PC-3 (cell line): ENCODE data around the gene RNF144B. TPM values are rescaled to one million over a fixed set of nuclear protein-coding genes. Genes with fewer than 3 reads are reported as not detected.
A peak's percentile ranks its signal among the peaks of the same experiment; 100 is the strongest.

ENCODE experiments used
- ATAC-seq: fragments of 200-7000 bp; cut with Tn5 transposase; 2 replicates; pipeline ENCODE4 v1.9.1; 2020; ENCODE audit warnings: mild to moderate bottlenecking, moderate library complexity
- BruUV-seq: library from RNA; stranded (reverse); fragments of 400-500 nt; replicated peaks from 2 replicates; lab custom pipeline; 2021; lab: Mats Ljungman, UMichigan
- CTCF ChIA-PET: fragments of 300-600 bp; sonication (Branson Sonifier 250); formaldehyde crosslinking; loops from one replicate; lab custom pipeline; 2022; ENCODE audit warnings: antibody characterized with exemption; lab: Charles Lee
- POLR2A ChIA-PET: fragments of 300-600 bp; sonication (Branson Sonifier 250); formaldehyde crosslinking; loops from one replicate; lab custom pipeline; 2022; ENCODE audit warnings: antibody characterized with exemption; ENCODE audit not compliant: unreplicated experiment; lab: Charles Lee
- DNase-seq: peaks from one replicate; pipeline ENCODE4 v3.0.0-alpha.2; 2015
- H2AFZ ChIP-seq: fragments of 300-600 bp; sonication (generic); 2 replicates; pipeline ENCODE4 v1.6.0; 2016; ENCODE audit warnings: antibody characterized with exemption, low read length
- H3F3A ChIP-seq: fragments of 300-600 bp; sonication (generic); one replicate; pipeline ENCODE4 v1.6.0; 2017; ENCODE audit warnings: antibody characterized with exemption, low read length, control low read depth, mild to moderate bottlenecking; ENCODE audit not compliant: unreplicated experiment
- H3K27ac ChIP-seq: fragments of 300-600 bp; sonication (generic); 2 replicates; pipeline ENCODE4 v1.5.1; 2016; ENCODE audit warnings: mild to moderate bottlenecking, low read length
- H3K27me3 ChIP-seq: fragments of 300-600 bp; sonication (generic); 2 replicates; pipeline ENCODE4 v1.6.1; 2016; ENCODE audit warnings: low read length, mixed read lengths
- H3K36me3 ChIP-seq: fragments of 300-600 bp; sonication (generic); 2 replicates; pipeline ENCODE4 v1.6.1; 2016; ENCODE audit warnings: low read depth, mixed run types, low read length, mixed read lengths
- H3K4me1 ChIP-seq: fragments of 300-600 bp; sonication (generic); 2 replicates; pipeline ENCODE4 v1.5.1; 2016; ENCODE audit warnings: low read length; ENCODE audit not compliant: insufficient read depth
- H3K4me2 ChIP-seq: fragments of 300-600 bp; sonication (generic); 2 replicates; pipeline ENCODE4 v1.6.0; 2016; ENCODE audit warnings: low read length
- H3K4me3 ChIP-seq: fragments of 300-600 bp; sonication (generic); 2 replicates; pipeline ENCODE4 v1.5.1; 2016; ENCODE audit warnings: mild to moderate bottlenecking, low read length, mixed read lengths
- H3K79me2 ChIP-seq: fragments of 300-600 bp; sonication (generic); 2 replicates; pipeline ENCODE4 v1.6.1; 2017; ENCODE audit warnings: low read length, mixed read lengths
- H3K9ac ChIP-seq: fragments of 300-600 bp; sonication (generic); 2 replicates; pipeline ENCODE4 v1.6.0; 2016; ENCODE audit warnings: mild to moderate bottlenecking, low read length
- H3K9me2 ChIP-seq: fragments of 300-600 bp; sonication (generic); replicated peaks from 2 replicates; pipeline ENCODE4 v1.6.1; 2016; ENCODE audit warnings: mixed run types, low read length, mixed read lengths
- H3K9me3 ChIP-seq: fragments of 300-600 bp; sonication (generic); 2 replicates; pipeline ENCODE4 v1.6.1; 2016; ENCODE audit warnings: low read length, mixed read lengths
- H4K20me1 ChIP-seq: fragments of 300-600 bp; sonication (generic); 2 replicates; pipeline ENCODE4 v1.6.1; 2016; ENCODE audit warnings: low read length, mixed read lengths
- EZH2 ChIP-seq: fragments of 300-600 bp; sonication (generic); IDR thresholded peaks from one replicate; pipeline ENCODE4 v1.6.1; 2017; ENCODE audit warnings: antibody characterized with exemption, mild to moderate bottlenecking, low read length; ENCODE audit not compliant: unreplicated experiment
- EZH2phosphoT487 ChIP-seq: fragments of 300-600 bp; sonication (generic); IDR thresholded peaks from 2 replicates; pipeline ENCODE4 v1.6.1; 2018; ENCODE audit warnings: mild to moderate bottlenecking, antibody characterized with exemption, low read length, borderline replicate concordance
- intact Hi-C: fragments of 100-400 bp; cut with micrococcal nuclease; formaldehyde crosslinking; loops from 2 replicates; pipeline ENCODE4 v1.9.0; 2023
- total RNA-seq: library from RNA; depleted of rRNA; stranded (reverse); fragments of >200 nt; gene quantifications from 2 replicates; pipeline ENCODE4 v1.2.3, GENCODE V29; 2014
- TF ChIP-seq, protein P1 (sequence below): fragments of 300-600 bp; sonication (generic); conservative IDR thresholded peaks from 2 replicates; pipeline ENCODE4 v1.5.1; 2017; ENCODE audit warnings: antibody characterized with exemption, low read depth, mild to moderate bottlenecking, low read length

Gene RNF144B
- total RNA-seq, 1 experiment from 2014 or later, result 4.6 TPM

DNA sequence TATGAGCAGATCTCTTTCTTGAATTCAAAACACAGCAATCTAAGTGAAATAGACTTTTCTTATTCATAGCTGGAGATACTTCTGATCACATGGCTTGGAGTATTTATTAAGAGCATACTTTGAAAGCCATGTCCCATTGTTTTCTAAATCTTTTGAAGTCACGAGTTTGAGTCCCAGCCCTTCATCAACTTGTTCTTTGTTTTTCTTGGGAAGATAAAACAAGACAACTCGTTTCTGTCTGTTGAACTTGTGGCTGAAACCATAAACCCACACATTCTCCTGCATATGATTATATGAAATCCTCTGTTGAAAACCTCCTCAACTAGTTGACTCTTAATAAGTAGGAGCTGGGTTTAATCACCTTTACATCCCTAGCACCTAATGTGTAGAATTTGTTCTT lies 3.3 kb downstream of the RNF144B start:
- H2AFZ ChIP-seq, result no peak overlapping the region
- no peak overlapping the region for H3K9ac ChIP-seq
- TF ChIP-seq EZH2phosphoT487 (no peak), EZH2 (no peak)
- ATAC-seq (no peak), DNase-seq (no peak)
- H3F3A ChIP-seq, result no peaks in the 10 kb centered on the region
- H3K4me1 ChIP-seq, result peaks cover 36% of the 10 kb centered on the region
- peak overlapping the region; percentile 8; the same call in 1 of the 2 replicates for H3K4me2 ChIP-seq
- peaks cover 30% of the 10 kb centered on the region for H3K79me2 ChIP-seq
- no peaks in the 10 kb centered on the region for H3K27me3 ChIP-seq
- ChIA-PET POLR2A (no interaction called here), CTCF (no interaction called here)
- no peaks in the 10 kb centered on the region for H3K9me3 ChIP-seq
- no TSS peak for BruUV-seq
- H3K27ac ChIP-seq, result no peak overlapping the region
- H4K20me1 ChIP-seq, result no peaks in the 10 kb centered on the region
- H3K36me3 ChIP-seq, result no peaks in the 10 kb centered on the region
- intact Hi-C loops, result no loop called here
- no peaks in the 10 kb centered on the region for H3K9me2 ChIP-seq
- H3K4me3 ChIP-seq, result no peak overlapping the region

DNA sequence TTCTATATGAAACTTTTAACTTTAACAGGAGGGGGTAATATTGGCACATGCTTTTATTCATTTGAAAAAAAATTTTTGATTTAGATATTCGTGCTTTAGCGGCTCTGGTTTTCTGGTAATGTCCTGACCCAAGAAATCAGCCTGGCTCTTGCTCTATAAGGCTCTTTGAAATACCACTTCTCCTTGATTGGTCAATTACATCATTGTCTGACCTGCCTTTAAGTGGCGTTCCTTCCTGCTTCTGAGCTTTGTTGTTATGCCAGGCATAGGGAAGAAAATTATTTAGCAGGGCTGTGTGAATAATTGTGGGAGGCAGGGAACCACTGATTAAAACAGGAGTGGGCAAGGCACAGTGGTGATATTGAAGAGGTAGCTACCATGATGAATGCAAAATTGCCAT lies 3.9 kb downstream of the RNF144B start:
- peaks cover 30% of the 10 kb centered on the region for H3K79me2 ChIP-seq
- H3K4me3 ChIP-seq, result no peak overlapping the region
- no peak overlapping the region for H3K27ac ChIP-seq
- no peak overlapping the region for H3K9ac ChIP-seq
- no peak for TF ChIP-seq EZH2phosphoT487
- TF ChIP-seq EZH2, result no peak
- TF ChIP-seq, protein P1, sequence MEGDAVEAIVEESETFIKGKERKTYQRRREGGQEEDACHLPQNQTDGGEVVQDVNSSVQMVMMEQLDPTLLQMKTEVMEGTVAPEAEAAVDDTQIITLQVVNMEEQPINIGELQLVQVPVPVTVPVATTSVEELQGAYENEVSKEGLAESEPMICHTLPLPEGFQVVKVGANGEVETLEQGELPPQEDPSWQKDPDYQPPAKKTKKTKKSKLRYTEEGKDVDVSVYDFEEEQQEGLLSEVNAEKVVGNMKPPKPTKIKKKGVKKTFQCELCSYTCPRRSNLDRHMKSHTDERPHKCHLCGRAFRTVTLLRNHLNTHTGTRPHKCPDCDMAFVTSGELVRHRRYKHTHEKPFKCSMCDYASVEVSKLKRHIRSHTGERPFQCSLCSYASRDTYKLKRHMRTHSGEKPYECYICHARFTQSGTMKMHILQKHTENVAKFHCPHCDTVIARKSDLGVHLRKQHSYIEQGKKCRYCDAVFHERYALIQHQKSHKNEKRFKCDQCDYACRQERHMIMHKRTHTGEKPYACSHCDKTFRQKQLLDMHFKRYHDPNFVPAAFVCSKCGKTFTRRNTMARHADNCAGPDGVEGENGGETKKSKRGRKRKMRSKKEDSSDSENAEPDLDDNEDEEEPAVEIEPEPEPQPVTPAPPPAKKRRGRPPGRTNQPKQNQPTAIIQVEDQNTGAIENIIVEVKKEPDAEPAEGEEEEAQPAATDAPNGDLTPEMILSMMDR, result no peak
- DNase-seq (no peak), ATAC-seq (no peak)
- ChIA-PET CTCF (no interaction called here), POLR2A (no interaction called here)
- H3K9me3 ChIP-seq, result no peaks in the 10 kb centered on the region
- H3K4me1 ChIP-seq, result peaks cover 42% of the 10 kb centered on the region
- H3K9me2 ChIP-seq, result no peaks in the 10 kb centered on the region
- no peaks in the 10 kb centered on the region for H4K20me1 ChIP-seq
- no TSS peak for BruUV-seq
- intact Hi-C loops, result no loop called here
- H2AFZ ChIP-seq, result no peak overlapping the region
- H3K4me2 ChIP-seq, result no peak overlapping the region
- no peaks in the 10 kb centered on the region for H3K27me3 ChIP-seq
- no peaks in the 10 kb centered on the region for H3F3A ChIP-seq
- no peaks in the 10 kb centered on the region for H3K36me3 ChIP-seq

DNA sequence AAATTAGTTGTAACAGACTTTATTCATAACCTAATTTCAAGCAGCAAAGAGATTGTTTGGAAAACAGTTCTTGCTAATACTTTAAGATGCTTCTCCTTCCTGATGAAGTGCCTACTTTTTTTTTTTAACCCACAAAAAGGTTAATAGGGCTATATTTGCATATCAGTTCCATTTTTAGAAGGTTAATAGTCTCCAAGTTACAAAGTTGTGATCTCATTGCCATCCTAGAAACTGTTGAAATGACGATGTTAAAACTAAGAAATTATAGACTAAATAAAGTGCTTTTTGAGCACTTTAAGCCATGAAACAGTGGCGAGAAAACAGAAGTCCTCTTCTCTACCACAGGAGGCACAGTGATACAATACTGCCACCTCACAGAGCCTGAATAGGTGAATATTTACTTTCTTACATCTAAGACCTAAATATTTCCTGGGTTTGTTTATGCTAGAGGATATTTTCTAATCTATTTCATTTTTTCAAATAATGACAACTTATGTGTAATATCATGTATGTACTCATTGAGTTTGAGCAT lies 5.3 kb downstream of the RNF144B start:
- BruUV-seq, result no TSS peak
- intact Hi-C loops, result no loop called here
- Histone ChIP-seq H3K9ac (no peak overlapping the region), H3K4me2 (no peak overlapping the region), H3K9me2 (no peaks in the 10 kb centered on the region), H3F3A (no peaks in the 10 kb centered on the region), H2AFZ (no peak overlapping the region), H3K4me3 (no peak overlapping the region), H3K27ac (no peak overlapping the region), H3K9me3 (no peaks in the 10 kb centered on the region), H3K27me3 (no peaks in the 10 kb centered on the region), H3K36me3 (no peaks in the 10 kb centered on the region), H3K4me1 (peaks cover 36% of the 10 kb centered on the region), H4K20me1 (no peaks in the 10 kb centered on the region), H3K79me2 (peaks cover 33% of the 10 kb centered on the region)
- POLR2A ChIA-PET, result no interaction called here
- DNase-seq, result peak; percentile 24
- ATAC-seq, result no peak
- CTCF ChIA-PET, result no interaction called here
- no peak for TF ChIP-seq EZH2
- TF ChIP-seq, protein P1, result peak; percentile 37; the same call in 1 of the 2 replicates
